GM21576 (cell line): ENCODE measurements around the gene CDK18.

ENCODE experiments used
- ATAC-seq: cut with Tn5 transposase; IDR thresholded peaks from one replicate; pipeline ENCODE4 v1.9.1; 2021; ENCODE audit warnings: mild to moderate bottlenecking, moderate library complexity; ENCODE audit not compliant: unreplicated experiment

CDK18 gene

GRCh38 chr1:205535096-205535495, 30.6 kb downstream of the CDK18 start:
- ATAC-seq: no peak

GRCh38 chr1:205535866-205536758, 31.6 kb downstream of the CDK18 start:
- no peak for ATAC-seq

GRCh38 chr1:205536759-205537361, 32.4 kb downstream of the CDK18 start:
- ATAC-seq: no peak

DNA sequence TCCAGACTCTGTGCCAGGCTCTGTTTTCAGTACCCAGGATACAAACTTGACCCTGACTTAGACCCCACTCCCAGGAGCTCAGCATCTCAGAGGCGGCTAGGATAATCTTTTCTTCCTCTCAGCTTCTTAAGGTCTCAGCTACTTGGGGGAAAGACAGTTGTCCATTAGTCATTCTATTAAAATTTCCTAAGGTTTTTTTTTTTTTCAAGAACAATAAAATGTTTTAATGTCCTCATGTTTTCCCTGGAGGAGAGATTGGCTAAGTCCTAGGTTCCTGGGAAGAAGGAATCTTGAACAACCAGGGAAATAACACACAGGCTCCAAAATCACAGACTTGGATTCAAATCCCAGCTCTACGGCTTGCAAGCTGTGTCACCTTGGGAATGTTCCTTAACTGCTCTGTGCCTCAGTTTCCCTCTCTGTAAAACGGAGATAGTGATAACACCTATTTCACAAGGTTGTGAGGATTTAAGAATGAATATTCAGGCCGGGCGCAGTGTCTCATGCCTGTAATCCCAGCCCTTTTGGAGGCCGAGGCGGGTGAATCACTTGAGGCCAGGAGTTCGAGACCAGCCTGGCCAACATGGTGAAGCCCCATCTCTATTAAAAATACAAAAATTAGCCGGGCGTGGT, 33.0 kb downstream of the CDK18 start:
- ATAC-seq: no peak

- ATAC-seq: no peak
Observed at GRCh38 chr1:205538235-205538840, 33.9 kb downstream of the CDK18 start.

DNA sequence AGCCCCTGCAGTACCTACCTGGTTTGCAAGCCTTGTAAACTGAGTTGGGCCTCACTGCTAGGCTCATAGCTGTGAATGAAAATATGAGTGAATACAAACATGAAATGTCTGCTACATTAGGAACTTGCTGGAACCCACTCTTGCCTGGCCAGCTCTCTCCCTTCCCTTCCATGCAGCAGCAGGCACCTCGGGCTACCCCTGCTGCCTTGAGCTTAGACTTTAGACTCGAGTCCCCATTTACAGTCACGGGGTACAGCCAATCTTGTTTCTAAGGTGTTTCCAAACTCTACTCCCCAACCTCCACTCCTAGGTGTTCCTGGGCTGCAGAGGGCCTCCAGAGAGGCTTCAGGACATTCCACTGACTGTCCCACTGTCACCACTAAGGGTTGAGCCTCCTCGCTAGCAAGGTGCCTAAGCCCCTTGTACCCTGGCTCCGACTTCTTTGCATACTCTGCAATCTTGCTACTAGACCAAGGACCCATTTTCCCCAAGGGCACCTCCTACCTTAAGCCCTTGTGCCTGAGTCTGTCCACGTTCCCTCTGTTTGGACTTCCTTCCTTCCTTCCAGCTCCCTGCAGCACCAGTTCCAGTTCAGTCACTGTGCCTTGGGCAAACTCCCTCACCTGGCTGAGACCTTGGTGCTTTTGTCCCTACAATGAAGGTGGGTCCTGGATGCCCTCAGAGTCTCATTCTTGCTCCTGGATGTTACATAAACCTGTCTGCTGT, 36.9 kb downstream of the CDK18 start:
- ATAC-seq: no peak

DNA sequence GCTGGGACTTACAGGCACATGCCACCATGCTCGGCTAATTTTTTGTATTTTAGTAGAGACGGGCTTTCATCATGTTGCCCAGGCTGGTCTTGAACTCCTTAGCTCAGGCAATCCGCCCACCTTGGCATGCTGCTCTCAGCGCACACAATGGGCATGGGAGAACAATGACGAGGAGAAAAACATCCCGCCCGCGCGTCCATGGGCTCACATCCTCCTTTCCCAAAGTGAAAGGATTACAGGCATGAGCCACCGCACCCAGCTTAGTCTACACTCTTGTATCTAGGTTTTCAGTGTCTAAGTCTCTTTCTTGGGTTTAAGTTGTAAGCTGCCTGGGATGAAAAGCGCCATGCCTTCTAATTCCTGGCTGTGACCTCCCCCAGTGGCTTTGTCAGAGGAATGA, 37.9 kb downstream of the CDK18 start:
- no peak for ATAC-seq

DNA sequence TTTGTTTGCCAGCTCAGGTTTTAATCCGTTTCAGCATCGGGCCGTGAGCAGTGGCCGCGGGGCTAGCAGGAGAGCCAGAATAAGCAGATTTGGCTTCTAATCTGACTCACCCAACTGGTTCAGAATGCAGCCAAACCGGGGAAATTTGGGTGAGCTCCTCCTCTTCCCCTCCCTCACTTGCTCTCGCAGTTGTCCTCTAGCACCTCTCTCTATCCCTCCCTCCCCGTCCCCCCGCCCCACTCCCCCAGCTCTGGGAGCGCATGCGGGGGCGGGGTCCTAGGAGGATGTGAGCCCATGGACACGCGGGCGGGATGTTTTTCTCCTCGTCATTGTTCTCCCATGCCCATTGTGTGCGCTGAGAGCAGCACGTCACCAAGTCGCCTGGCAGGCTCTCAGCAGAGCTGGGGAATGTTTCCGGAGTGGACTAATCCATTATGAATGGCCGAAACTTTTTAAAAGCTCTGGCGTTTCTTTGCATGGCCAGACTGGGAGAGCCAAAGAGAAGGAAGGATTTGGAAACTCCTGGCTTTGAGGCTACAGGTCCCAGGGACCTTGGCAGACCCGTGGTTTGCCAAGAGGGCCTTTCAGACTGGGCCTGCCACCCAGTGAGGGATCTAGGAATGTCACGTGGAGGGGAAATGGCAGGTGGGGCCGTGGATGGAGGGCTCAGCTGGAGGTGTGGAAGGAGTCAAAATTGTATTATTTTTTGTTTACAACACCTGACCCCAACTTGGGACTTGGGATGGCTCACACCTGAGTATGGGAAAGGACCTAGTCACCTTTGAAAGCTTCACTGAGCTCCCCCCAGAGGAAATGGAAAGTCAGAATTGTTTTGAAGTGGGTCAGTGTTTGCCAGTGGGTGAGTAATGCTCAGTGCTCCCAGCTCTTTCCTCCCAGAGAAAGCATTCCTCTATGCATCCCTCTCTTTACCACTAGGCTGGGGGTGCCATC, 39.2 kb downstream of the CDK18 start:
- no peak for ATAC-seq

GRCh38 chr1:205545001-205545919, 40.8 kb downstream of the CDK18 start:
- no peak for ATAC-seq

DNA sequence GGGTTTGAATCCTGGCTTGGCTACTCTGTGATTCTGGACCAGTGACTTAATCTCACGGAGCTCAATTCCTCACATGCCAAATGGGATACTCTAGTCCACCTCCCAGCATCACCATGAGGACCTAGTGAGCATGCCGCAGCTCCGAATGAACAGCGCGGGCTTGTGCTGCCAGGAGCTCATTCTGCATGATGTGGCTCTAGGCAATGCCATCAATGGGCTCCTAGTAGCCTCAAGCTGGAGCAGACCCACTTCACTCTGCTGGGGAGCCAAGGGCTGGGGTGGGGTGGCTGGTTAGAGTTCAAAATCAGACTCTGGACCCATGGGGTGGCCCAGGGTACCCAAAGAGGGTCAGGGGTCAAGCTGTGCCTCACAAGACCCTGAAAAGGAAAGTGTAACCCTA, 41.5 kb downstream of the CDK18 start:
- ATAC-seq: no peak

DNA sequence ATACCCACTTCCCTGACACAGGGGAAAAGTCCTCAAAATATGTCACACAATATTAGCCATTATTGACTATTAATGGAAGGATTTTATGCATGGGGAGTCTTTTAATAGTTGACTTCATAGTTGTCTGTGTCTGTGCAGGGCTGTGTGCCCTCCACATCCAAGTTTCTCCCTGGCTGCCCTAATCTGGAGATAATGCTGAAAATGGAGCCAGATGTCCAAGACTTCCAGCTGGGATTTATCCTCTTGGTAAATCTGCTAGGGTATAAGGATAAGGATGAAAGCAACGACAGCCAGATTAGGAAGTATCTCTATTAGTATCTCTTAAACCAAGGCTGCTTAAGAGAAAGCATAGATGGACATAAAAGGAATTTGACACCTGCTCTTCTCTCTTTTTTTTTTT, 42.1 kb downstream of the CDK18 start:
- no peak for ATAC-seq

GRCh38 chr1:205547936-205548827, 43.7 kb downstream of the CDK18 start:
- no peak for ATAC-seq

DNA sequence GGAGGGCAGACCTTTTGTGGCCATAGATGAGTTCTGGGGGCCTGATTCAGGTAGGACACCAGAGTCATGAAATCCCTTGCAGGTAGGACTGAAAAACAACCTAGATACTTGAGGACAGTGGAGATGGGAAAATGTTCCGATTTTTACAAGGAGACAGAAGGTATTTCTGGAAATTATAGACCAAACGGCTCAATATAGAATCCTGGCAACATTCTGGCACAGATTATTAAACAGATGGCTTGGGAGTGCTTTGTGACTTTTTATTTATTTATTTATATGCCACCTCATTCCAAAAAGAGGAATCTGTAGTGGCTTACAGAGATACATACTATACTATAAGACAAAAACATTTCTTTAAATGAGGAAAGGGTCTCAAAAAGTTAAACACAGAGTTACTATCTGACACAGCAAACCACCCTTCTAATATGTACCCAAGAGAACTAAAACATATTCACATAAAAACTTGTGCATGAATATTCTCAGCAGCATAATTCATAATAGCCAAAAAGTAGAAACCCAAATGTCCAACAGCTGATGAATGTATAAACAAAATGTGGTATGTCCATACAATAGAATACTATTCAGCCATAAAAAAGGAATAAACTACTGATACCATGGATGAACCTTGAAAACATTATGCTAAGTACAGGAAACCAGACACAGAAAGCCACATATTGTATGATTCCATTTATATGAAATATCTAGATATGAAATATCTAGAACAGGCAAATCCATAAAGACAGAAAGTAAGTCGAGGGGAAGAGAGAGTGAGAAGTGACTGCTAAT, 49.8 kb downstream of the CDK18 start:
- ATAC-seq: no peak

DNA sequence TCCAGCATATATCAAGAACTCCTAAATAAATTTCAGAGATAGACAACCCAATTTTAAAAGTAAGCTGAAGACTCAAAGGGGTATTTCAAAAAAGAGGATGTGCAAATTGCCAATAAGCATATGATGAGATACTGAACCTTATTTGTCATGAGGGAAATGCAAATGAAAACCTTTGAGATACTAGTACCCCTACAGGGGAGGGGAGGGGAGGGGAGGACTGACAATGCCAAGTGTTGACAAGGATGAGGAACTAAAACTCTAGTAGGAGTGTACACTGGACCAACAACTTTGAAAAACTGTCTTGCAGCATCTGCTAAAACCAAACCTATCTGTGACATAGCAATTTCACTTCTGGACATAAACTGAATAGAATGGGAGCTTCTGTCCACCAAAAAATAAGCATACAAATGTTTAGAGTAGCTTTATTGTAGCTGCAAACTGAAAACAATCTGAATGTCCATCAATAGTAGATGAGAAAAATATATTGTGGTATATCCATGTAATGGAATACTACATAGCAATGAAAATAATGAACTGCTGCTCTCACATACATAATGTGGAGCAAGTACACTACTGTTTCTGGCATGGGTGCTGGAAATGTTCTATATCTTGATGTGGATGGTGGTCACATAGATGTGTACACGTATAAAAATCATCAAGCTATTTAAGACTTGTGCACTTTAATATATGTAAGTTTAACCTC, 57.2 kb downstream of the CDK18 start:
- ATAC-seq: no peak

DNA sequence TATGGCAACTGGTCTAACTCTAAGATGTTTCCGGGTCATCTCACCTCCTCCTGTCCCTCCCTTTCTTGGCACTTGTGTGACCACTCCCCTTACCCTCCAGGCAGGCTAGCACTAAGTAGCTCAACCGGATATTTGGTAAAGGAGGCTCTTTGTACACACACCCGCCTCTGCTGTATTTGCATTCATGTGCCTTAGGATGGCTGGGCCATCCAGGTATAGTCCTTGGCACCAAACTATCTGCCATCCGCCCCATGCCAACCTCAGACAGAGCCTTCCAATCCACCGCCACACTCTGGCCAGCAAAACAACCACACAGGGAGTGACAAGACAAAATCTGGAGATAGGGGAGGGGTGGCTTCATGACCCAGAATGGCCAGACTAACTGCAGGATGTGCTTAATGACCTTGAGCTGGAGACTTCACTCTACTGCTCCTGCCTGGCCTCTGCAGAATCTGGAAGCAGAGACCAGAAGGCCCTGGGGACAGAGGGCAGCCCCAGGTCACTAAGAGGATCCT, 59.5 kb downstream of the CDK18 start:
- no peak for ATAC-seq

DNA sequence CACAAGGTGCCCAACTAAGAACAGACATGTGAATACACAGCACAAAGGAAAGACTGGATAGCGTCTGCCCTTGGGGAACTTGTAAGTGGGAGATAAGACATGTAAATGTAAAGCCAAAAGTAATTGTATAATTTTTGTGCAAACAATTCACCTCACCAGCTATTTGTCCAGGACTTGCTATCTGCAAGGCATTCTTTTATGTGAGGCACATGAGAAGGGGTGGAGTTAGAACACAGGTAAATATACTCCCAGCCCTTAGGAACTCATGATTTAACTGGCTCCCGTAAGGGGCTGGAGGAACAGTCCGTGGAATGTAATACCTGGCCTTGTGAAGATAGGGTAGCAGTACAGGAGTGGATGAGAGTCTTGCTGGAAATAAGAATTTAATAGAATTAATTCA, 61.3 kb downstream of the CDK18 start:
- no peak for ATAC-seq
